OCI-LY1 (cell line): ENCODE measurements around the gene RPN1.
A peak's percentile ranks its signal among the peaks of the same experiment; 100 is the strongest.

ENCODE experiments used
- H2AFZ ChIP-seq: fragments of 200-600 bp; sonication (generic), shearing (Covaris generic); 2 replicates; pipeline ENCODE4 v1.6.0; 2014; ENCODE audit warnings: antibody characterized with exemption, mild to moderate bottlenecking, low read length
- H3F3A ChIP-seq: fragments of 200-600 bp; sonication (generic), shearing (Covaris generic); 2 replicates; pipeline ENCODE4 v1.6.0; 2014; ENCODE audit warnings: mild to moderate bottlenecking, antibody characterized with exemption, low read length, moderate library complexity; ENCODE audit not compliant: insufficient read depth
- H3K27ac ChIP-seq: fragments of 200-600 bp; sonication (generic); 2 replicates; pipeline ENCODE4 v1.5.1; 2014; ENCODE audit warnings: low read length, mixed run types, mild to moderate bottlenecking, low read depth; ENCODE audit not compliant: poor library complexity, severe bottlenecking
- H3K27me3 ChIP-seq: fragments of 200-600 bp; sonication (generic); 2 replicates; pipeline ENCODE4 v1.6.0; 2014; ENCODE audit warnings: antibody characterized with exemption, mild to moderate bottlenecking, low read length, moderate library complexity; ENCODE audit not compliant: insufficient read depth
- H3K36me3 ChIP-seq: fragments of 200-600 bp; sonication (generic); 2 replicates; pipeline ENCODE4 v1.6.1; 2014; ENCODE audit warnings: mild to moderate bottlenecking, antibody characterized with exemption, low read length, moderate library complexity, mixed read lengths; ENCODE audit not compliant: insufficient read depth
- H3K4me1 ChIP-seq: fragments of 200-600 bp; sonication (generic); 2 replicates; pipeline ENCODE4 v1.5.1; 2014; ENCODE audit warnings: mild to moderate bottlenecking, low read length, moderate library complexity; ENCODE audit not compliant: insufficient read depth, severe bottlenecking
- H3K4me2 ChIP-seq: fragments of 200-600 bp; sonication (generic), shearing (Covaris generic); 2 replicates; pipeline ENCODE4 v1.6.1; 2014; ENCODE audit warnings: low read length
- H3K4me3 ChIP-seq: fragments of 200-600 bp; sonication (generic); 2 replicates; pipeline ENCODE4 v1.5.1; 2014; ENCODE audit warnings: low read length, low read depth, mild to moderate bottlenecking, mixed read lengths; ENCODE audit not compliant: poor library complexity, severe bottlenecking
- H3K79me2 ChIP-seq: fragments of 200-600 bp; shearing (Covaris generic); 2 replicates; pipeline ENCODE4 v1.6.1; 2016; ENCODE audit warnings: mixed run types, low read length, mixed read lengths; ENCODE audit not compliant: insufficient read depth
- H3K9ac ChIP-seq: fragments of 200-600 bp; sonication (generic), shearing (Covaris generic); 2 replicates; pipeline ENCODE4 v1.6.1; 2014; ENCODE audit warnings: mild to moderate bottlenecking, low read length, mixed read lengths
- H3K9me2 ChIP-seq: fragments of 200-600 bp; sonication (generic), shearing (Covaris generic); 2 replicates; pipeline ENCODE4 v1.6.1; 2014; ENCODE audit warnings: low read depth, mild to moderate bottlenecking, low read length, mixed read lengths
- H3K9me3 ChIP-seq: fragments of 200-600 bp; shearing (Covaris generic); 2 replicates; pipeline ENCODE4 v1.6.1; 2014; ENCODE audit warnings: low read length, mixed read lengths
- H4K20me1 ChIP-seq: fragments of 200-600 bp; sonication (generic), shearing (Covaris generic); 2 replicates; pipeline ENCODE4 v1.6.0; 2016; ENCODE audit warnings: mild to moderate bottlenecking, low read length; ENCODE audit not compliant: insufficient read depth
- CTCF ChIP-seq: fragments of 200-600 bp; sonication (generic), shearing (Covaris generic); IDR thresholded peaks from 2 replicates; pipeline ENCODE4 v1.5.1; 2017; ENCODE audit warnings: mild to moderate bottlenecking, antibody characterized with exemption, low read length, moderate library complexity, mixed read lengths
- EZH2 ChIP-seq: fragments of 200-600 bp; sonication (generic), shearing (Covaris generic); IDR thresholded peaks from 2 replicates; pipeline ENCODE4 v1.8.0; 2017; ENCODE audit warnings: borderline replicate concordance, mixed run types, mild to moderate bottlenecking, antibody characterized with exemption, low read length, moderate library complexity, mixed read lengths

RPN1 gene

GRCh38 chr3:128619146-128619890 lies 31.3 kb downstream of the RPN1 start:
- peak overlapping the region; percentile 91; the same call in 1 of the 2 replicates for H3K4me2 ChIP-seq
- H3K27ac ChIP-seq = peak overlapping the region; percentile 1
- peak overlapping the region; percentile 82; the same call in 1 of the 2 replicates for H3K9ac ChIP-seq
- no peak overlapping the region for H2AFZ ChIP-seq
- no peaks in the 10 kb centered on the region for H3K27me3 ChIP-seq
- H3K9me3 ChIP-seq = no peaks in the 10 kb centered on the region
- peaks cover 61% of the 10 kb centered on the region for H3K36me3 ChIP-seq
- H4K20me1 ChIP-seq = no peaks in the 10 kb centered on the region
- peak overlapping the region; percentile 73 for H3K4me3 ChIP-seq
- no peaks in the 10 kb centered on the region for H3K79me2 ChIP-seq
- no peaks in the 10 kb centered on the region for H3K9me2 ChIP-seq
- 0 out of 2 replicates have a peak, but pooled peaks cover 6% of the 10 kb centered on the region for H3F3A ChIP-seq
- peaks cover 25% of the 10 kb centered on the region for H3K4me1 ChIP-seq
- TF ChIP-seq EZH2 = no peak

GRCh38 chr3:128618398-128618726 lies 32.3 kb downstream of the RPN1 start:
- Histone ChIP-seq H4K20me1 (no peaks in the 10 kb centered on the region), H3K79me2 (no peaks in the 10 kb centered on the region), H3K9me2 (no peaks in the 10 kb centered on the region), H3K9me3 (no peaks in the 10 kb centered on the region), H3K36me3 (peaks cover 51% of the 10 kb centered on the region), H3F3A (0 out of 2 replicates have a peak, but pooled peaks cover 6% of the 10 kb centered on the region), H3K4me2 (peak overlapping the region; percentile 91), H2AFZ (no peak overlapping the region), H3K27ac (peak overlapping the region; percentile 19), H3K4me1 (peaks cover 27% of the 10 kb centered on the region), H3K4me3 (peak overlapping the region; percentile 73), H3K9ac (peak overlapping the region; percentile 82), H3K27me3 (no peaks in the 10 kb centered on the region)
- TF ChIP-seq EZH2 = no peak
- no peak for TF ChIP-seq CTCF

GRCh38 chr3:128617557-128618397 lies 32.8 kb downstream of the RPN1 start:
- Histone ChIP-seq H3K4me3 (peak overlapping the region; percentile 73), H3K4me2 (peak overlapping the region; percentile 91), H3K27ac (peak overlapping the region; percentile 19), H4K20me1 (no peaks in the 10 kb centered on the region), H3K9me3 (no peaks in the 10 kb centered on the region), H2AFZ (no peak overlapping the region), H3K9ac (peak overlapping the region; percentile 82), H3K4me1 (peaks cover 33% of the 10 kb centered on the region), H3K9me2 (no peaks in the 10 kb centered on the region), H3K79me2 (no peaks in the 10 kb centered on the region), H3K36me3 (peaks cover 45% of the 10 kb centered on the region), H3F3A (0 out of 2 replicates have a peak, but pooled peaks cover 6% of the 10 kb centered on the region), H3K27me3 (no peaks in the 10 kb centered on the region)
- TF ChIP-seq EZH2 (no peak), CTCF (peak; percentile 99)
